HEK293 (cell line): ENCODE results near the gene AK5.

Source experiments
- CTCF ChIP-seq: fragments of 450-650 bp; formaldehyde crosslinking; IDR thresholded peaks from 2 replicates; pipeline ENCODE4 v1.5.1; 2016; ENCODE audit warnings: missing biosample characterization, missing genetic modification characterization
- ELK4 ChIP-seq: IDR thresholded peaks from 2 replicates; pipeline ENCODE4 v1.6.1; 2011; ENCODE audit warnings: mild to moderate bottlenecking, low read depth, low read length, borderline replicate concordance
- HOXA7 ChIP-seq: sonication (generic); formaldehyde crosslinking; IDR thresholded peaks from 2 replicates; pipeline ENCODE4 v1.8.1; 2022; ENCODE audit warnings: missing genetic modification reagents, borderline replicate concordance
- KLF16 ChIP-seq: fragments of 450-650 bp; formaldehyde crosslinking; IDR thresholded peaks from 2 replicates; pipeline ENCODE4 v1.5.1; 2017; ENCODE audit warnings: missing biosample characterization, missing genetic modification characterization
- REST ChIP-seq: fragments of 450-650 bp; formaldehyde crosslinking; IDR thresholded peaks from 2 replicates; pipeline ENCODE4 v1.5.1; 2016; ENCODE audit warnings: missing biosample characterization, missing genetic modification characterization
- ZBTB44 ChIP-seq: fragments of 450-650 bp; IDR thresholded peaks from 2 replicates; pipeline ENCODE4 v1.5.1; 2018; ENCODE audit warnings: missing biosample characterization, mild to moderate bottlenecking, missing genetic modification characterization
- ZBTB49 ChIP-seq: fragments of 450-650 bp; formaldehyde crosslinking; IDR thresholded peaks from 2 replicates; pipeline ENCODE4 v1.5.1; 2016; ENCODE audit warnings: missing biosample characterization, missing genetic modification characterization, low read depth
- ZNF239 ChIP-seq: fragments of 450-650 bp; formaldehyde crosslinking; IDR thresholded peaks from 2 replicates; pipeline ENCODE4 v1.5.1; 2016; ENCODE audit warnings: missing biosample characterization, missing genetic modification characterization
- ZNF354C ChIP-seq: fragments of 450-650 bp; formaldehyde crosslinking; IDR thresholded peaks from 2 replicates; pipeline ENCODE4 v1.5.1; 2016; ENCODE audit warnings: missing biosample characterization, missing genetic modification characterization, low read depth, borderline replicate concordance
- ZNF488 ChIP-seq: fragments of 450-650 bp; formaldehyde crosslinking; IDR thresholded peaks from 2 replicates; pipeline ENCODE4 v1.5.1; 2016; ENCODE audit warnings: missing biosample characterization, missing genetic modification characterization

GRCh38 chr1:77355010-77355409, 73.2 kb downstream of the AK5 start:
- TF ChIP-seq CTCF (tag by site-specific recombination) (no peak), ZNF239 (tag by site-specific recombination) (no peak), ZNF354C (tag by site-specific recombination) (no peak), ELK4 (no peak), KLF16 (tag by site-specific recombination) (no peak), ZBTB49 (tag by site-specific recombination) (no peak), HOXA7 (CRISPR knock-in tag) (no peak), REST (tag by site-specific recombination) (no peak), ZBTB44 (tag by site-specific recombination) (no peak), ZNF488 (tag by site-specific recombination) (no peak)
